Amygdala (tissue), 56 donors: ENCODE measurements around the gene FYCO1.
A peak's percentile ranks its signal among the peaks of the same experiment; 100 is the strongest.

ENCODE experiments used
- DNase-seq, 56 donors: peaks; one replicate each; lab custom pipeline; 2025; lab: John Stamatoyannopoulos, UW

FYCO1 gene

DNA sequence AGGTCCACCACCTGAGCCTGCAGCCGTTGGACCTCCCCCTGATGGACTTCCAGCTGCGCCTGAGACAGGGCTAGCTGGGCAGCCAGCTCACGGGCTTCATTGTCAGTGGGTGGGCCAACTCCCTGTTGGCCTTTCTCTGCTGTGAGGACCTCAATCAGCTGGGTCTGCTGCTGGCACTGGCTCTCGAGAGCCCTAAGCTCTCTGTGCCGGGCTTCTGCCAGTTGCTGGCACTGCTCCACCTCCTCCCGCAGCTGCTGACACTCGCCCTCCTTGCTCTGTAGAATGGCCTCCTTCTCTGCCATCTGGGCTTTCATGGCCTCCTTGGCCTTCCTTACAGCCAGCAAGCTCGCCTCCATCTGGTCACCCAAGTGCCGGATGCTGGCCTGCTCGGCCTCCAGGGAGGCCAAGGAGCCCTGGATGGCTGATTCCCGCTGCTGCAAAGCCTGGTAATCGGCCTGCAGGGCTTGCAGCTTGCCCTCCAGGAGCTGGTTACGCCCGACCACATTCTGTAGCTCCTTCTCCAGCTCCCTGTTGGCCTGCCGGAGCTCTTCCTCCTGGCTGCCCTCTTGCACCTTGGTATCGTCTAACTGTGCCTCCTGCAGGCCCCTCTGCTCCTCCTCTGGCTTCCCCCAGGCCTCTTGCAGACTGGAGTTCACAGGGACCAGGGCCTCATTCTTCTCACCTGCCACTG is 28.5 kb downstream of the FYCO1 start:
- DNase-seq, result peak in 44 of 56 donors; percentile 13 to 72 (median 48)

DNA sequence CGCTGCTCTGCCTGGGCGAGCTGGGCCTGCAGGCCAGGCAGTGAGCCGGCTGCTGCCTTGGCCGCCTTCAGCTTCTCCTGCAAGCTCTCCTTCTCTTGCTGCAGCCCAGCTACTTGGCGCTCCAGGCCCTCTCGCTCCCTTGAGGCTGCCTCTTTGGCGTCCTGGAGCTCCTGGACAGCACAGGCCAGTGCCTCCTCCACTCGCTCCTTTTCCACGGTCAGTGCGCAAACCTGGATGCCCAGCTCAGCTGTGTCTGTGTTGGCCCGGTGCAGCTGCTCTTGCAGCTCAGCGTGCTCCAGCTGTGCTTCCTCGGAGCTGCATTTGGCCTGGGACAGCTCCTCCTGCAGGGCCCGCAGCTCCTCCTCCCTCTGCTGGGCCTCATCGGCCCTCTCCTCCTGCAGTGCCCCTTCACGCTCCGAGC is 29.2 kb downstream of the FYCO1 start:
- DNase-seq, result no peak

- DNase-seq, result no peak
These were observed 30.0 kb downstream of the FYCO1 start for GRCh38 chr3:45965653-45966052.

- no peak for DNase-seq
These were observed 30.4 kb downstream of the FYCO1 start for GRCh38 chr3:45965253-45965652.

DNA sequence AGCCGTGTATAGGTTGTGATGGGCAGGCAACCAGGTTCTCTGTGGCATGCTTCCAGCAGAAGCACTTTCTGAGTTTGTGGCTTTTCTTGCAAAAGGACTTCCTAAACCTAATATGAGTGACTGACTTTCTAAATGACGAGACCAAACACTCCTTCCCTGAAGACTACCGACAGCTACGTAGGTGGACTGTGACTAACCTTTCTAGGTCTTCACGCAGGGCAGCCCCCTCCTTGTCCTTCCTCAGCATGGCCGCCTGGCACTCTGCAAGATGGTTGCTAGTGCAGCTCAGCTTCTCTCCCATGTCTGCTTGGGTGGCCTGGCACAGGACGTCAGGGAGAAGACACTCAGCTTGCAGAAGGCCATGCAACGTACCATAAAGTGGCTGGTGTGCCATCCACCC is 31.5 kb downstream of the FYCO1 start:
- DNase-seq, result no peak

- DNase-seq, result no peak
These were observed 33.6 kb downstream of the FYCO1 start for GRCh38 chr3:45962033-45962432.

DNA sequence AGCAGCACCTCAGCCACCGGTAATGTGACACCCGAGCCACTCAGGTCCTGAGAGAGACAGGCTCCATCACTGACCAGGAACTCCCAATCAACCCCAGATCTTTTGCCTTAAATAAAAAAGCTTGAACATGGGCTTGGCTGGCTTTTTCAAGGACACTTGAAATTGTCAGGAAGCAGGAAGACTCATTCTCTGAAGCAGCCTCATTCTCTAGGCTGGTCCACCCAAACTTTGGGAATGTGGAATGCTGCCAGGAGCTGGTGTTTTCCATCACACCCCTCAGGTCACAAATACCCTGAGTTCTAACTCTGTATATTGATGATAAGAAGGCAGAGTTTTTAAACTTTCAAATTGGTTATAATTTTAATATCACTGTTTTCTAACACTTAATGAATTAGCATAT is 35.3 kb downstream of the FYCO1 start:
- peak in 1 of 56 donors; percentile 9 for DNase-seq

- no peak for DNase-seq
These were observed 36.4 kb downstream of the FYCO1 start for GRCh38 chr3:45959201-45959600.

- peak in 2 of 56 donors; percentile 15 to 25 for DNase-seq
These were observed 37.3 kb downstream of the FYCO1 start for GRCh38 chr3:45958321-45958791.

DNA sequence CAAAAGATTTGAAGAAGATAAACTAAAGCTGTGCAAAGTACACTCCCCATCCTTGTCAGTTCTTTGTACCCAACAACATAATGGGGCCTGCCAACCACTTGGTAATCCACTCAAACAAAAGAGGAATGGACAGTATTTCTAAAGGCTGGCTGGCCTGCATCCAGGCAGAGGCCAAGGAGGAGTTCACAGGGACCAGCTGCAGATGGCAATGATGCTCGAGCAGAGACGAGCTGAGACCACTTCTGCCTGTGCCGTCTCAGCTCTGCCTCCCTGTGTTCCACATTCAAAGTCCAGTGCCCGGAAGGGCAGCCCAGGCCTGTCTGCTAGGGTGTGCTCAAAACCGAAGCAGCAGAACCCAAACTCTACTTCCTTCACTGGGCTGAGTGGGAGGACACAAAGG is 38.0 kb downstream of the FYCO1 start:
- peak in 40 of 56 donors; percentile 3 to 84 (median 36) for DNase-seq

DNA sequence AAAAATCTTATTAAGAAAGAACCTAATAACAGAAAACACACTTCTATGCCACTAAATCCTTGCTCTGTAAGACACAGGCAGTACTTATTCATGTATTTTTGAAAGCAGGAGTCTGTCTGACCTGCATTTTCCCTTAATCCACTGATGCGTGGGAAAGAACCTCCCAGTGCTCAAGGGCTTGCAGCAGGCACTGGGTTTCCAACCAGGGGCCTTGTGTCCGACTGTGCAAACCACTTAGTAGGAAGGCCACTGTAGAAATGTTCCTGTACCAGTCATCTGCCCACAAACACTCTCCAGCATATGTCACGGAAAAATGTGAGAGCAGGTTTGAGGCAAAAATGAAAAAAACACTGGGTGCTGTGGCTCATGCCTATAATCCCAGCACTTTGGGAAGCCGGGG is 39.9 kb downstream of the FYCO1 start:
- DNase-seq, result no peak

- no peak for DNase-seq
These were observed 40.5 kb downstream of the FYCO1 start for GRCh38 chr3:45955017-45955647.

DNA sequence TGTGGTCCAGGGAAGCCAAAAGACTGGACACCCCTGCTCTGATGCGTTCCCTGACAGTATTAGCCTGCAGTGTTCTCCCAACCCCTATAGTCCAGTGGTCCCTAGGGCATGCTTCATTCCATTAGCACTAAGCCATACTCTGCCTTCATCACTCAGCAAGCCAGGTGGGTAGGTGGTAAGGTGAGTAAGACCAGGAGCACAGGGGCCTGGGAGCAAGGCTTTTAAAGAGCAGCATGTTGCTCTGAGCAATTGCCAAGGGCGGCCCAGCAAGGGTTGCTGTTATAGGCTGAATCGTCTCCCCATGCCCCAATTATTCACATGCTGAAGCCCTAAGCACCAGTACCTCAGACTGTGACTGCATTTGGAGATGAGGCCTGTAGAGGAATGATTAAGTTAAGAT is 41.3 kb downstream of the FYCO1 start:
- no peak for DNase-seq

DNA sequence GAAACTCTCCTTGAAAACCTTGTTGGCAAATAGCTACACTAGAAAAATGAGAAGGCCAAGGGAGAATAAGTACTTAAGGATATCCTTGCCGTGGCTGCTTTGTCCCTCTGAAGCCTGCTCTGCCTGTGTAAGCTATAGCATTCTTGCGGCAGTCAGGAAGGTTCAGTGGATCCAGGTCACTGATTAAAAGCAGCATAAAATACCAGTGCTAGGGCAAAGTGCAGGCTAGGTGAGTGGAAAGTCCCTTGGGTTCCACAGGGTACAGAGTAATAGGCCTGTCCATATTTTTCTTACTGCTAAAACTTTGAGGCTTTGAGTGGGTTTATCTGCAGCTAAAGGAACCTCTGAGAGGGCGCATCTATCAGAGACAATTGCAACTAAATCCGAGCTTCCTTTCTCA is 42.1 kb downstream of the FYCO1 start:
- no peak for DNase-seq

DNA sequence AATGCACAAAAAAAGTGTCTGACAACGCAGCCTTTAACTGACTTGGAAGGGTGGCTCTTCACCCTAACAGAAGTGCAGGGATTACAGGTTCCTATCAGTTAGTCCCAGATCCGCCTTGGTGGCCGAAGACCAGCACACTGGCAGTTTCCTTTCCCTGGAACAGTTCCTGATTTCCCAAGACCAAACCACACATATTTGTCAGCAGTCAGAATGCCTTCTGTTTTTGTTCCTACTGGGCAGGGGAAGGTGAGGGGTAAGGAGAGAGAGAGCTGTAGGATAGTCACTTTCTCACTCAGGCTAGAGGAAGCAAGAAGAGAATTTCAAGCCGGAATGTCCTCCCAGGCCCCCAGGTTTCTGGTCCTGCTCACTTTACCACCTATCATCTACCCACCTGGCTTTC is 43.2 kb downstream of the FYCO1 start:
- no peak for DNase-seq

DNA sequence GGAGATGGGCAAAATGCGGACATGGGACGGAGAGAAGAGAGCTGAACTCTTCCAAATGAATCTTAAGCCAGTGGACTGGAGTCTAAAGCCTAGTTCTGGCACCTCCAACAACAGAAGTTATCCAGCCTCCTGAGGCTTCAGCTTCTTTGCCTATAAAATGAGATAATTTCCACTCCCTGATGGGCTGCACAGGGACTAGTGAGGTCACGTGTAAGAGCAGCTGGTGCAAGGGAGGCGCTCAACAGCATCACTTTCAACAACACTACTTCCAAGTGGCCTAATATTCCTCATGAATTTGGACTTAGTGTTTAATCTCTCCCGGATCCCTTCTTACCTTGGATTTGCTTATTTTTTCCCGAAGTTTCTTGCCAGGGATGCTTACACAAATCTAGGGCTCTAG is 43.7 kb downstream of the FYCO1 start:
- no peak for DNase-seq

DNA sequence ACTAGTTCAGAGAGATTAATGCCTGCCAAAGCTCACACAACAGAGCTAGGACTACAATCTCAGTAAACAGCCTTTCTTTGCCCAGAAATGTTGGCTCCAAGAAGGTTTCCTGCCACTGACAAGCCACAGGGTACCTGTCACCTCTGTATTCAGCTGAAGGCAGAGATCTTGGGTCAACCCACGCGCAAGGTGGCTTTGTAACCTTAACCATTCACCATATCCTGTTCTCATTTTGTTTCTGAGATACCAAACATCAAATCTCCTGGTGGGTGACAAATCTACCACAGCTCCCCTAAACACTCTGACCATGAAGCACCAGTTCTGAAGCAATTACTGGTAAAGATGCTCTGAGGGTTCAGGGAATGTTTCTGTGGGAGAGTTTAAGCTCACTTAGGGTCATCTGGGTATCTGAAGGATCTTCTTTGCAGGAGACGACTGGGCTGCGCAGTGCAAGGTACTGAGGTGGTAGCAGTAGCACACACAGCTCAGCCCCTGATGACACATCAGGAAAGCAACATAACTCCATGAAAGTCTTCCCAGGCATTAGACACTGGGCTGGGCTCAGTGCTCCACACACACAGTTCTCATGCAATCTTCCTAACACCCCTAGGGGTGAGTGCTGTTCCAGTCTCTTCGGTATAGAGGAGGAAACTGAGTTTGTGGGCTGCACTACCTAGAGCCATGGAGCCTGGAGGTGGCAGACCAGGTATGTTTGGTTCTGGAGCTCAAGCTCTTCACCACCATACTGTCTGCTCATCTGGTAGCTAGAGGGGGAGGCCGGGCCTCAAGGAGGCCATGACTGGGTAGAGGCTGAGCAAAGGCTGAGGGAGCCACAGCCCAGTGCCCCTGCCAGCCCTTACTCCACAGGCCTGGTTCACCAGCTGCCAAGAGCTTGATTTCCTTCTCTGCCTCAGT is 44.7 kb downstream of the FYCO1 start:
- no peak for DNase-seq

DNA sequence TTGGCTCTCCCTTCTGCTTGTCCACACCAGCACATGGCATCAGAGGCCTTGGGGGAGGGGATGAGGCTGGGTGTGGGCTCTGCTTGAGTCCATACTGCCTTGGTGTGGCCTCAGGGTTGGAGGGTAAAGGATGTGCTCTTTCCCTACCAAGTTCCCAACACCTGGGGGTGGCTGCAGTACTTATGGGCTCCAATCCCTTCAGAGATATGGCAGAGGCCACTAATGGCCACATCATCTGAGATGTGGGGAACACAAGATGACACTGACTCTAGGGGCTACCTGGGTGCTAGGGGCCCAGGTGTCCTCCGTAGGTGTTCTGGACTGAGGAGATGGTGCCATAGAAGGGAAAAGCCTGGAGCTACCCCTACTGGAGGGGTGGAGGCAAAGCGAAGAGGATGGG is 45.5 kb downstream of the FYCO1 start:
- no peak for DNase-seq

DNA sequence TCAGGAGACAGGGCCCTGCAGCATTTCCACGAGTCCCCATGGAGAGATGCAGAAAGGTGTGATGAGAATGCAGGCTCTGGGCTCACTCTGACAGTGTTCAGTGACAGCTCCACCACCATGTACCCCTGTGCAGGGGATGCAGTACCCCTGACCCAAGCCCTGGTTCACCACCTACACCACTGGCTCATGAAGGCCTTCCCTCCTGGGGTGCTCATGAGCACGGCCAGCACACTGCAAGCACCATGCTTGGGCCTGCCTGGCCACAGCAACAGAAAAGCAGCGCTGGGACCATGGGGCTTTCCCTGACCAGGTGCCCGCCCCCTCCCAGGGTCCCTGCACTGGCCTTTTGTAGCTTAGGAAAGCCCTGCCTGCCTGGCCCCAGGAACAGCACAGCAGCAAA is 46.2 kb downstream of the FYCO1 start:
- DNase-seq, result no peak

DNA sequence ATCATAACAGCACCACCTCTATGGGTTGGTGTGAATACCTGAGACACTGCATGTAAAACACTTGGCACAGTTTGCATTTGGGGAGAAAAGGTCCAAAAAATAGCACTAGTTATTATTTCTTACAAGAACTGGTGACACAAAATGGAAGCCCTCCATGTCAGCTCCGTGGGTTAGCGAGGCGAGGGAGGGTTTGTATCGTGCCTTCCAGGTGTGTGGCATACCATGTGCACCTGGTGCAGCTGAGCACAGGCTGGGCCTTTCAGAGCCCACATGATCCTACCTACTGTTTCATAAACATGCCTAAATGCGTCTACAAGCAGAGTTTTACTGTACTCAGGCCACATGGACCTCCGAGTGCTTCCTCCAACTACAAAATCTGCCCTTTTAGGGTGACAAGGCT is 46.7 kb downstream of the FYCO1 start:
- no peak for DNase-seq

DNA sequence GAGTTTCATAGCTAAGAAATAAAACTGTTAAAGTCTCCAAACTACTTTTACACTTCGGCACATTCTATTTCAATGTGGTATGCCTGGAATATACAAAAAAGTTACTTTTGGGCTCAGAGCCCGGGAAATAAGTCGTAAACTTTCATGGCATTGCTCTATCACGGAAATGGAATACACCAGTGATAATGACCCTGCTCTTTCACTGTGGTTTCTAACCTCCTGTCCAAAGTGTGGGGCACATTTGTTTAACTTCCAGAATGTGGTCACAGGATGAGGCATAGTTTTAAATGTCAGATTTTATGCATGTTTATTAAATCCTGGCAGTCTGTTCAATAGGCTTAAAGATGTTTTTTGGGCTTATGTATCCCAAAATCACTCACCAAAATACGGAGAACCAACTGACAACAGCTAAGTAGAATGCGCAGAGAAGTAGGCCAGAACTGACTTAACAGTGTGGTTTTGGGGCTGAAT is 47.3 kb downstream of the FYCO1 start:
- DNase-seq, result no peak
